IMR-90 (cell line): ENCODE results near the gene UBE3C. TPM values are rescaled to one million over a fixed set of nuclear protein-coding genes. Genes with fewer than 3 reads are reported as not detected.

Experiments
- ATAC-seq: fragments of 200-7000 bp; cut with Tn5 transposase; 2 replicates; pipeline ENCODE4 v1.9.1; 2020; ENCODE audit warnings: low read depth, mild to moderate bottlenecking, moderate library complexity
- BruUV-seq: library from RNA; stranded (reverse); fragments of 400-500 nt; replicated peaks from 2 replicates; lab custom pipeline; 2021; lab: Mats Ljungman, UMichigan
- CTCF ChIA-PET: fragments of 300-600 bp; formaldehyde crosslinking; extraction: SDS; loops from one replicate; lab custom pipeline; 2021; ENCODE audit warnings: antibody characterized with exemption; lab: Yijun Ruan, JAX
- POLR2A ChIA-PET: fragments of 300-600 bp; sonication (Branson Sonifier 250); formaldehyde crosslinking; loops from one replicate; lab custom pipeline; 2022; ENCODE audit warnings: antibody characterized with exemption; ENCODE audit not compliant: unreplicated experiment; lab: Charles Lee
- DNase-seq: peaks from one replicate; pipeline ENCODE4 v3.0.0; 2013
- H2AFZ ChIP-seq: replicated peaks from 2 replicates; pipeline ENCODE3; 2013; ENCODE audit warnings: low read length, mild to moderate bottlenecking; ENCODE audit not compliant: poor library complexity
- H2AK5ac ChIP-seq: 2 replicates; pipeline ENCODE4 v1.6.1; 2013; ENCODE audit warnings: low read depth, low read length, inconsistent platforms
- H2AK9ac ChIP-seq: replicated peaks from 2 replicates; pipeline ENCODE3; 2013; ENCODE audit warnings: mild to moderate bottlenecking, low read depth, low read length, moderate library complexity; ENCODE audit not compliant: poor library complexity
- H2BK120ac ChIP-seq: 2 replicates; pipeline ENCODE4 v1.6.1; 2013; ENCODE audit warnings: low read depth, low read length, inconsistent platforms
- H2BK15ac ChIP-seq: 3 replicates; pipeline ENCODE4 v1.6.1; 2013; ENCODE audit warnings: low read depth, low read length, inconsistent platforms
- H2BK20ac ChIP-seq: 2 replicates; pipeline ENCODE4 v1.6.1; 2013; ENCODE audit warnings: low read depth, mild to moderate bottlenecking, inconsistent platforms, low read length, moderate library complexity
- H2BK5ac ChIP-seq: 2 replicates; pipeline ENCODE4 v1.6.1; 2013; ENCODE audit warnings: mild to moderate bottlenecking, low read depth, low read length, inconsistent platforms; ENCODE audit not compliant: poor library complexity, severe bottlenecking
- H3K14ac ChIP-seq: replicated peaks from 2 replicates; pipeline ENCODE4 v1.6.1; 2013; ENCODE audit warnings: low read depth, low read length, inconsistent platforms
- H3K18ac ChIP-seq: 2 replicates; pipeline ENCODE4 v1.6.1; 2013; ENCODE audit warnings: low read depth, low read length, control low read depth
- H3K23ac ChIP-seq: 2 replicates; pipeline ENCODE4 v1.6.1; 2013; ENCODE audit warnings: low read depth, low read length, inconsistent platforms
- H3K27ac ChIP-seq: 2 replicates; pipeline ENCODE4 v1.5.1; 2013; ENCODE audit warnings: mild to moderate bottlenecking, control low read depth, low read length; ENCODE audit not compliant: insufficient read depth
- H3K27me3 ChIP-seq: 2 replicates; pipeline ENCODE4 v1.6.1; 2013; ENCODE audit warnings: low read length; ENCODE audit not compliant: control insufficient read depth, insufficient read depth
- H3K36me3 ChIP-seq: 2 replicates; pipeline ENCODE4 v1.6.1; 2013; ENCODE audit warnings: low read length, mixed read lengths; ENCODE audit not compliant: control insufficient read depth, insufficient read depth
- H3K4ac ChIP-seq: 2 replicates; pipeline ENCODE4 v1.6.1; 2013; ENCODE audit warnings: low read depth, low read length, inconsistent platforms
- H3K4me1 ChIP-seq: 2 replicates; pipeline ENCODE4 v1.6.1; 2013; ENCODE audit warnings: low read length, mixed read lengths; ENCODE audit not compliant: control insufficient read depth, insufficient read depth
- H3K4me2 ChIP-seq: 2 replicates; pipeline ENCODE4 v1.6.1; 2013; ENCODE audit warnings: low read depth, mild to moderate bottlenecking, control low read depth, low read length, moderate library complexity
- H3K4me3 ChIP-seq: 2 replicates; pipeline ENCODE4 v1.5.1; 2013; ENCODE audit warnings: low read depth, mild to moderate bottlenecking, control low read depth, low read length, moderate library complexity; ENCODE audit not compliant: insufficient read depth
- H3K56ac ChIP-seq: 2 replicates; pipeline ENCODE4 v1.6.1; 2013; ENCODE audit warnings: low read length, inconsistent platforms; ENCODE audit not compliant: insufficient read depth; ENCODE audit errors: extremely low read depth
- H3K79me1 ChIP-seq, 2 experiments: 2 replicates each; pipeline ENCODE4 v1.6.1; 2013; ENCODE audit warnings: low read length in 2 of 2, inconsistent platforms in 1 of 2, low read depth in 1 of 2
- H3K9ac ChIP-seq: 2 replicates; pipeline ENCODE4 v1.6.1; 2013; ENCODE audit warnings: low read depth, low read length, control low read depth
- H3K9me1 ChIP-seq: 2 replicates; pipeline ENCODE4 v1.6.1; 2013; ENCODE audit warnings: low read length, inconsistent platforms; ENCODE audit not compliant: insufficient read depth
- H3K9me3 ChIP-seq: 2 replicates; pipeline ENCODE4 v1.6.1; 2013; ENCODE audit warnings: low read length; ENCODE audit not compliant: control insufficient read depth, insufficient read depth
- H4K20me1 ChIP-seq: 2 replicates; pipeline ENCODE4 v1.6.1; 2013; ENCODE audit warnings: low read length, inconsistent platforms; ENCODE audit not compliant: insufficient read depth
- H4K5ac ChIP-seq: 2 replicates; pipeline ENCODE4 v1.6.1; 2013; ENCODE audit warnings: mild to moderate bottlenecking, low read depth, low read length, control low read depth
- H4K8ac ChIP-seq, 2 experiments: 2 replicates each; pipeline ENCODE4 v1.6.1; 2013; ENCODE audit warnings: low read depth in 2 of 2, low read length in 2 of 2, control low read depth in 1 of 2, inconsistent platforms in 1 of 2
- H4K91ac ChIP-seq: 2 replicates; pipeline ENCODE4 v1.6.1; 2013; ENCODE audit warnings: low read depth, low read length, inconsistent platforms; ENCODE audit not compliant: insufficient read depth
- CEBPB ChIP-seq: IDR thresholded peaks from 2 replicates; pipeline ENCODE4 v1.6.1; 2012; ENCODE audit warnings: low read depth, low read length, improper control_type of control experiment
- CHD1 ChIP-seq: IDR thresholded peaks from 2 replicates; pipeline ENCODE4 v1.6.1; 2012; ENCODE audit warnings: low read depth, low read length, improper control_type of control experiment
- FOS ChIP-seq: fragments of 150-350 bp; IDR thresholded peaks from 2 replicates; pipeline ENCODE4 v1.6.1; 2016; ENCODE audit warnings: low read depth, low read length
- MAFK ChIP-seq: IDR thresholded peaks from 2 replicates; pipeline ENCODE4 v1.6.1; 2012; ENCODE audit warnings: low read depth, low read length, improper control_type of control experiment
- MAZ ChIP-seq: IDR thresholded peaks from 2 replicates; pipeline ENCODE4 v1.6.1; 2012; ENCODE audit warnings: low read depth, mild to moderate bottlenecking, low read length, improper control_type of control experiment, moderate library complexity, borderline replicate concordance
- MXI1 ChIP-seq: IDR thresholded peaks from 2 replicates; pipeline ENCODE4 v1.6.1; 2012; ENCODE audit warnings: low read depth, mild to moderate bottlenecking, low read length, moderate library complexity, borderline replicate concordance
- POLR2A ChIP-seq: IDR thresholded peaks from 2 replicates; pipeline ENCODE4 v1.6.1; 2012; ENCODE audit warnings: mild to moderate bottlenecking, low read depth, low read length
- RAD21 ChIP-seq: IDR thresholded peaks from 2 replicates; pipeline ENCODE4 v1.6.1; 2012; ENCODE audit warnings: low read length, improper control_type of control experiment
- RFX5 ChIP-seq: IDR thresholded peaks from 2 replicates; pipeline ENCODE4 v1.8.0; 2012; ENCODE audit warnings: low read depth, mild to moderate bottlenecking, low read length, moderate library complexity
- SMC3 ChIP-seq: fragments of 150-350 bp; IDR thresholded peaks from 2 replicates; pipeline ENCODE4 v1.6.1; 2016; ENCODE audit warnings: low read depth, mild to moderate bottlenecking, antibody characterized with exemption, low read length, moderate library complexity
- WGBS, 2 experiments: methylation state at CpG; one replicate each; pipeline versions ENCODE4 v1.1.5 to v1.1.7; 2013; ENCODE audit warnings: missing lambda C conversion rate in 2 of 2; ENCODE audit not compliant: insufficient read length in 1 of 2; ENCODE audit errors: extremely low coverage in 2 of 2; 5-methylcytosine and 5-hydroxymethylcytosine counted together
- dilution Hi-C: fragments of 300-500 bp; cut with HindIII; formaldehyde crosslinking; loops from one replicate; pipeline ENCODE4 v1.14.3; 2018; ENCODE audit warnings: low sequenced_read_pairs; ENCODE audit not compliant: unreplicated experiment
- in situ Hi-C: fragments of 300-500 bp; cut with MboI; formaldehyde crosslinking; loops from 3 replicates; pipeline ENCODE4 v1.14.3; 2019; ENCODE audit warnings: low sequenced_read_pairs, inconsistent platforms, mixed read lengths
- intact Hi-C: fragments of 100-400 bp; cut with micrococcal nuclease; formaldehyde crosslinking; loops from 2 replicates; pipeline ENCODE4 v1.10.0; 2022
- polyA plus RNA-seq, 3 experiments: library from polyadenylated mRNA; depleted of rRNA; stranded (reverse); fragments of >200 nt; gene quantifications; 2 replicates each; pipeline ENCODE4 v1.2.3, GENCODE V29; 2012; ENCODE audit warnings: low replicate concordance in 1 of 3
- total RNA-seq: library from RNA; depleted of rRNA; stranded (reverse); fragments of >200 nt; gene quantifications from 2 replicates; pipeline ENCODE4 v1.2.3, GENCODE V29; 2012
- TF ChIP-seq, protein P1 (sequence below): conservative IDR thresholded peaks from 2 replicates; pipeline ENCODE4 v1.5.1; 2012; ENCODE audit warnings: mild to moderate bottlenecking, low read depth, low read length, improper control_type of control experiment
- TF ChIP-seq, protein P2 (sequence below): fragments of 150-350 bp; IDR thresholded peaks from 2 replicates; pipeline ENCODE4 v1.6.1; 2016; ENCODE audit warnings: low read depth, mild to moderate bottlenecking, low read length, moderate library complexity, borderline replicate concordance

Gene UBE3C
- total and polyA plus RNA-seq, 2 of the 4 experiments (the other 2 are of a cell fraction) = 43.0 to 60.6 TPM

DNA sequence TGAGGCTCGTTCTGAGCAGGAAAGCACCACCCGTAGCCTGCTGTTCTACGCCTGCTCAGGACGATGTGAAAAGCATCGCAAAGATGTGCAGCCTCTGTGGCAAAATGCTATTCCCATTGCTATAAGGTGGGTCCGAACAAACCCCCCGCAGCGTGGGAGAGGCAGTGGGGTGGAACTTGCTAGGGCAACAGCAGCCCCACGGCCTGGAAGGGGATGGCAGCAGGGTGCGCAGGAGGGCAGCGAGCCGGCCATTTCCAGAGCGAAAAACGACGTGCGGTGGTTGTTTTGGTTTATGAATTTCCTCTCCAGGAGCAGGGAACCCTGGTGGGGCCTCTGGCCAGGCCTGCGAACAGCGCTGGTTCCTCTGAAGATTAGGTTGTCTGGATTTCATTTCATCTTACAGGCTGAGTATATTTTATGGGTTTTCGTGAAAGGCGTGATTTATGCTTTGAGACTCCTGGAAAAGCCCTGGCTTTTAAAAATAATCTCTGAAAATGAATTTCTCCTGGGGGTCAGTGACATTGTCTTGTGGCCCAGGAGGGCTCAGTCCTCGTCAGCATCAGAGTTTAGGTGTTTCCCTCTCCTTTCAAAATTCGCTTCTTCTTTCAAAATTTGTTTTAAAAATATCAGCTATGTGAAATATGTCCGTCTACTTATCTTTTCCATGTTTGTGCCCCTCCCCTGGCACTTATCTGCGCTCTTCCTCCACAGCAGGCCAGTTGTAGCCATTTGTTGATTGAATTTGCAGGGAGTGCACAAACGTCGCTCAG lies 42.3 kb upstream of the UBE3C start:
- ATAC-seq = no peak
- dilution Hi-C loops = no loop called here
- 71% methylated on average over 4 of the region's 26 CpGs; no CpG with 5 or more reads in 1 of the 2 experiments for WGBS, 2 experiments

More for the DNA sequence above, 42.3 kb upstream of the UBE3C start:
- Histone ChIP-seq H3K27ac (no peak overlapping the region), H4K8ac (no peak overlapping the region), H3K36me3 (no peaks in the 10 kb centered on the region), H4K91ac (no peak overlapping the region), H2BK20ac (no peak overlapping the region), H3K4ac (no peak overlapping the region), H2AK9ac (no peak overlapping the region), H3K9me3 (peaks cover 5% of the 10 kb centered on the region; the same call in 1 of the 2 replicates), H3K9me1 (no peaks in the 10 kb centered on the region), H4K20me1 (no peaks in the 10 kb centered on the region), H3K4me2 (no peak overlapping the region), H3K4me1 (no peaks in the 10 kb centered on the region), H3K27me3 (no peaks in the 10 kb centered on the region; the same call in 1 of the 2 replicates), H3K9ac (no peak overlapping the region), H3K18ac (no peak overlapping the region), H3K23ac (no peak overlapping the region), H2AFZ (peak overlapping the region; percentile 49), H2BK120ac (no peak overlapping the region), H2BK5ac (no peak overlapping the region), H3K56ac (no peak overlapping the region), H3K4me3 (no peak overlapping the region), H3K14ac (no peak overlapping the region), H2BK15ac (no peak overlapping the region), H3K79me1 (no peaks in the 10 kb centered on the region), H4K5ac (no peak overlapping the region), H2AK5ac (no peak overlapping the region)
- no peak for DNase-seq
- no TSS peak for BruUV-seq
- in situ Hi-C loops = no loop called here
- ChIA-PET POLR2A (no interaction called here), CTCF (no interaction called here)
- TF ChIP-seq MXI1 (no peak), RFX5 (no peak), SMC3 (no peak), MAFK (no peak), RAD21 (no peak), POLR2A (no peak), MAZ (no peak), CEBPB (no peak), CHD1 (no peak), FOS (no peak)
- TF ChIP-seq, protein P1, sequence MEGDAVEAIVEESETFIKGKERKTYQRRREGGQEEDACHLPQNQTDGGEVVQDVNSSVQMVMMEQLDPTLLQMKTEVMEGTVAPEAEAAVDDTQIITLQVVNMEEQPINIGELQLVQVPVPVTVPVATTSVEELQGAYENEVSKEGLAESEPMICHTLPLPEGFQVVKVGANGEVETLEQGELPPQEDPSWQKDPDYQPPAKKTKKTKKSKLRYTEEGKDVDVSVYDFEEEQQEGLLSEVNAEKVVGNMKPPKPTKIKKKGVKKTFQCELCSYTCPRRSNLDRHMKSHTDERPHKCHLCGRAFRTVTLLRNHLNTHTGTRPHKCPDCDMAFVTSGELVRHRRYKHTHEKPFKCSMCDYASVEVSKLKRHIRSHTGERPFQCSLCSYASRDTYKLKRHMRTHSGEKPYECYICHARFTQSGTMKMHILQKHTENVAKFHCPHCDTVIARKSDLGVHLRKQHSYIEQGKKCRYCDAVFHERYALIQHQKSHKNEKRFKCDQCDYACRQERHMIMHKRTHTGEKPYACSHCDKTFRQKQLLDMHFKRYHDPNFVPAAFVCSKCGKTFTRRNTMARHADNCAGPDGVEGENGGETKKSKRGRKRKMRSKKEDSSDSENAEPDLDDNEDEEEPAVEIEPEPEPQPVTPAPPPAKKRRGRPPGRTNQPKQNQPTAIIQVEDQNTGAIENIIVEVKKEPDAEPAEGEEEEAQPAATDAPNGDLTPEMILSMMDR = no peak
- TF ChIP-seq, protein P2, sequence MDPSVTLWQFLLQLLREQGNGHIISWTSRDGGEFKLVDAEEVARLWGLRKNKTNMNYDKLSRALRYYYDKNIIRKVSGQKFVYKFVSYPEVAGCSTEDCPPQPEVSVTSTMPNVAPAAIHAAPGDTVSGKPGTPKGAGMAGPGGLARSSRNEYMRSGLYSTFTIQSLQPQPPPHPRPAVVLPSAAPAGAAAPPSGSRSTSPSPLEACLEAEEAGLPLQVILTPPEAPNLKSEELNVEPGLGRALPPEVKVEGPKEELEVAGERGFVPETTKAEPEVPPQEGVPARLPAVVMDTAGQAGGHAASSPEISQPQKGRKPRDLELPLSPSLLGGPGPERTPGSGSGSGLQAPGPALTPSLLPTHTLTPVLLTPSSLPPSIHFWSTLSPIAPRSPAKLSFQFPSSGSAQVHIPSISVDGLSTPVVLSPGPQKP = no peak
- intact Hi-C loops = no loop called here
